OCI-LY7 (cell line): ENCODE results near the gene TRAF2.

Source experiments
- CTCF ChIP-seq: fragments of 200-600 bp; sonication (generic); conservative IDR thresholded peaks from 2 replicates; pipeline ENCODE4 v1.5.1; 2014; ENCODE audit warnings: mild to moderate bottlenecking, antibody characterized with exemption, low read length, moderate library complexity, mixed read lengths
- EZH2phosphoT487 ChIP-seq: fragments of 200-600 bp; sonication (generic); IDR thresholded peaks from 2 replicates; pipeline ENCODE4 v1.6.1; 2018; ENCODE audit warnings: low read depth, borderline replicate concordance, mild to moderate bottlenecking, mixed run types, antibody characterized with exemption, low read length, moderate library complexity, mixed read lengths

GRCh38 chr9:136963751-136964150 lies 77.4 kb downstream of the TRAF2 start:
- no peak for TF ChIP-seq CTCF
- no peak for TF ChIP-seq EZH2phosphoT487
